ENCODE measurements around the gene FOXP3. TPM values are rescaled to one million over a fixed set of nuclear protein-coding genes. Genes with fewer than 3 reads are reported as not detected.

FOXP3 gene
- total and polyA plus RNA-seq, 2 of the 8 experiments (the other 6 are each of a cell fraction or from before 2014, with no cell fraction given) = 0.37 to 0.54 TPM

DNA sequence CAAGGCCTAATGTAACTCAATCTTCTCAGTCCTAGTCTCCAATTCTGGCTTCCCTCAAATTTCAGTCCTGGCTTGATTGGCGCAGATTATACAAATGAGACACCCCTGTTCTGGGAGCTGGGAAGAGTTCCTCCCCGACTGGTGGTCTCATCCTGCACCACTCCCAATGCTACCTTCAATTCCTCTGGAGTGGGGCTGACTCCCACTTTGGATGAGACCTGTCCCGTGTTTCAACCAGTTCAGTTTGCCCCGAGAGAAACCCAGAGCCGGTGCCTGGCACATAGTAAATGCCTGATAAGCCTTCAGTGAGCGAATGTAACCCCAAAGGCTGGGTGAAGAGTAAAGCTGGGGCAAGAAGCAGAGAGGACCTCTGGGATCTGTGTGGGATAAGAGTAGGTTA lies 60.5 kb downstream of the FOXP3 start:
- H4K8ac ChIP-seq (ENCODE audit: extremely low read depth, insufficient read depth, low read length) = no peak overlapping the region
- H3K18ac ChIP-seq (ENCODE audit: extremely low read depth, low read length) = no peak overlapping the region
- H3K23me2 ChIP-seq (ENCODE audit: low read depth, low read length) = peaks cover 5% of the 10 kb centered on the region; the same call in 1 of the 2 replicates
- H2BK12ac ChIP-seq (ENCODE audit: low read depth, low read length) = no peak overlapping the region
- TF ChIP-seq GTF2F1 (IDR thresholded peaks at IDR 0.05; ENCODE audit: borderline replicate concordance, low read depth, low read length) = no peak
- H3K9ac ChIP-seq (replicated peaks in 1 of 4; ENCODE audit: extremely low read depth in 1 of 4, low read depth in 3 of 4, low read length in 3 of 4) = no peak overlapping the region
- H2AFZ ChIP-seq (ENCODE audit: low read length) = no peak overlapping the region
- ChIA-PET POLR2A (ENCODE audit: partially characterized antibody) (no interaction called here), CTCF (ENCODE audit: partially characterized antibody) (interaction anchor here (0.6 kb wide), 1 partner anchor 263 kb away, joined by 3 read pairs; no protein-coding TSS in a partner anchor)
- 83% methylated on average over 6 of the region's 6 CpGs; no CpG with 5 or more reads in 1 of the 2 experiments for WGBS, 2 experiments (ENCODE audit: extremely low coverage in 1 of 2, insufficient coverage in 1 of 2, insufficient read length in 1 of 2, insufficient replicate concordance in 2 of 2, low coverage in 1 of 2, low lambda C conversion rate in 2 of 2, missing lambda C conversion rate in 1 of 2)
- no peaks in the 10 kb centered on the region for H3K79me1 ChIP-seq (ENCODE audit: low read depth, low read length)
- H2BK120ac ChIP-seq (replicated peaks; ENCODE audit: low read depth, low read length) = no peak overlapping the region
- H3K27ac ChIP-seq (ENCODE audit: low read depth, low read length) = no peak overlapping the region
- no peak overlapping the region for H2BK15ac ChIP-seq (ENCODE audit: low read length)
- H4K20me1 ChIP-seq (replicated peaks in 1 of 2; ENCODE audit: control insufficient read depth in 1 of 2, insufficient read depth in 2 of 2, low read length in 2 of 2) = no peaks in the 10 kb centered on the region
- H3K79me2 ChIP-seq (ENCODE audit: control insufficient read depth in 1 of 2, insufficient read depth in 2 of 2, low read length in 2 of 2) = no peaks in the 10 kb centered on the region
- H3K4ac ChIP-seq (replicated peaks; ENCODE audit: insufficient read length, low read depth, low read length) = no peak overlapping the region
- no peaks in the 10 kb centered on the region for H3K9me3 ChIP-seq (ENCODE audit: insufficient read depth in 2 of 2, low read depth in 1 of 2, low read length in 1 of 2)
- peaks cover 0 to 7% (median 3%) of the 10 kb centered on the region in 4 experiments; a peak in 5 of 7 replicates for H3K4me1 ChIP-seq (replicated peaks in 1 of 4; ENCODE audit: control insufficient read depth in 3 of 4, insufficient read depth in 4 of 4, low read length in 3 of 4)
- no peak overlapping the region for H2BK20ac ChIP-seq (ENCODE audit: low read length)
- H2BK5ac ChIP-seq (ENCODE audit: low read depth, low read length) = no peak overlapping the region
- no peak overlapping the region for H3K4me2 ChIP-seq (ENCODE audit: insufficient read depth in 1 of 2, low read depth in 2 of 2, low read length in 2 of 2)
- H3K14ac ChIP-seq (ENCODE audit: insufficient read length) = no peak overlapping the region
- H4K5ac ChIP-seq (ENCODE audit: insufficient read length, low read depth, low read length) = no peak overlapping the region
- H4K91ac ChIP-seq (replicated peaks; ENCODE audit: insufficient read length, low read length) = no peak overlapping the region
- FAIRE-seq (no peak), DNase-seq (ENCODE audit: low read depth in 1 of 2, low spot score in 2 of 2) (no peak)
- H2AK5ac ChIP-seq (ENCODE audit: low read depth, low read length) = no peak overlapping the region
- no peak overlapping the region for H3K4me3 ChIP-seq (ENCODE audit: extremely low read depth in 1 of 4, insufficient read depth in 2 of 4, low read depth in 3 of 4, low read length in 4 of 4)
- no peak overlapping the region for H3K56ac ChIP-seq (replicated peaks; ENCODE audit: insufficient read length, low read depth, low read length)
- no peaks in the 10 kb centered on the region for H3K36me3 ChIP-seq (ENCODE audit: control insufficient read depth in 2 of 4, insufficient read depth in 4 of 4, low read length in 3 of 4)
- no peak overlapping the region for H3K23ac ChIP-seq (ENCODE audit: insufficient read length)
- no peaks in the 10 kb centered on the region for H3K27me3 ChIP-seq (replicated peaks in 1 of 4; ENCODE audit: control insufficient read depth in 3 of 4, extremely low read depth in 1 of 4, insufficient read depth in 3 of 4, low read length in 3 of 4)

Measured in H1 (cell line).